ENCODE data around the gene FAIM. TPM values are rescaled to one million over a fixed set of nuclear protein-coding genes. Genes with fewer than 3 reads are reported as not detected.

FAIM gene
- total and polyA plus RNA-seq, 2 donors (not counting 3 experiments of a cell fraction or from before 2014, with no cell fraction given) = 2.3 to 11.9 TPM

- H3K9ac ChIP-seq (replicated peaks; ENCODE audit: extremely low read depth, insufficient read depth, low read length) = no peak overlapping the region
- no peaks in the 10 kb centered on the region for H3K27me3 ChIP-seq (ENCODE audit: control insufficient read depth in 2 of 2, insufficient read depth in 2 of 2, low read length in 2 of 2)
- intact Hi-C loops (cut with micrococcal nuclease) = no loop called here
- dilution Hi-C loops (cut with MboI; ENCODE audit: extremely low pct_ligation_motif_present, low sequenced_read_pairs) = no loop called here
- no peak overlapping the region for H2AFZ ChIP-seq (ENCODE audit: low read depth, low read length)
- no TSS peak for BruUV-seq (replicated peaks)
- no peaks in the 10 kb centered on the region for H4K20me1 ChIP-seq (replicated peaks; ENCODE audit: control insufficient read depth, extremely low read depth, insufficient read depth, low read length)
- no peaks in the 10 kb centered on the region for H3K9me1 ChIP-seq (replicated peaks; ENCODE audit: control insufficient read depth, extremely low read depth, insufficient read depth, low read length)
- no peaks in the 10 kb centered on the region for H3K4me1 ChIP-seq (ENCODE audit: control insufficient read depth, extremely low read depth, insufficient read depth, low read length)
- CTCF ChIA-PET = interaction anchor here (1.2 to 1.6 kb wide), 2 partner anchors 21 to 300 kb away, joined by 8 to 10 read pairs; partner anchors contain the start of gene CEP70
- FAIRE-seq (no peak), DNase-seq (ENCODE audit: low read depth, low spot score) (no peak)
- no peaks in the 10 kb centered on the region for H3K79me2 ChIP-seq (ENCODE audit: control insufficient read depth, insufficient read depth, low read length)
- H3K9me3 ChIP-seq (replicated peaks; ENCODE audit: control insufficient read depth, insufficient read depth, low read length) = no peaks in the 10 kb centered on the region
- no peaks in the 10 kb centered on the region for H3K36me3 ChIP-seq (ENCODE audit: control insufficient read depth in 2 of 2, extremely low read depth in 1 of 2, insufficient read depth in 2 of 2, low read length in 2 of 2)
- no peak for TF ChIP-seq CTCF (IDR thresholded peaks at IDR 0.05; ENCODE audit: extremely low read depth in 1 of 2, insufficient read depth in 1 of 2, low read depth in 1 of 2, low read length in 2 of 2)
- no peak for TF ChIP-seq MAX (IDR thresholded peaks at IDR 0.05; ENCODE audit: insufficient read depth, insufficient read length)
- TF ChIP-seq MYC (IDR thresholded peaks at IDR 0.05; ENCODE audit: low read depth, low read length) = no peak
- TF ChIP-seq POLR2AphosphoS5 (IDR thresholded peaks at IDR 0.05; ENCODE audit: insufficient read depth, low read depth, low read length) = no peak
- no peak for TF ChIP-seq FOS (IDR thresholded peaks at IDR 0.05; ENCODE audit: borderline replicate concordance, insufficient read depth, low read length)
- no peak for TF ChIP-seq GATA2 (IDR thresholded peaks at IDR 0.05; ENCODE audit: insufficient read depth, insufficient read length, low read depth, low read length)
- no peak for TF ChIP-seq POLR2A (IDR thresholded peaks at IDR 0.05; ENCODE audit: low read depth, low read length)
- TF ChIP-seq EZH2 (IDR thresholded peaks at IDR 0.05; ENCODE audit: borderline replicate concordance, low read depth, low read length, severe bottlenecking) = no peak
- no peak for TF ChIP-seq JUN (IDR thresholded peaks at IDR 0.05; ENCODE audit: borderline replicate concordance, insufficient read depth, insufficient read length, low read depth)
- H3K4me2 ChIP-seq (ENCODE audit: insufficient read depth, low read length) = no peak overlapping the region
- POLR2A ChIA-PET = no interaction called here
- no peak overlapping the region for H3K4me3 ChIP-seq (replicated peaks in 1 of 3; ENCODE audit: insufficient read depth in 1 of 3, low read depth in 1 of 3, low read length in 3 of 3)
- H3K27ac ChIP-seq (ENCODE audit: insufficient read depth, low read depth, low read length) = no peak overlapping the region
These were observed 6.9 kb downstream of the FAIM start for GRCh38 chr3:138615462-138615861.

Measured in endothelial cell of umbilical vein (primary cell).